ENCODE data around the gene ABHD8.

The ABHD8 gene

DNA sequence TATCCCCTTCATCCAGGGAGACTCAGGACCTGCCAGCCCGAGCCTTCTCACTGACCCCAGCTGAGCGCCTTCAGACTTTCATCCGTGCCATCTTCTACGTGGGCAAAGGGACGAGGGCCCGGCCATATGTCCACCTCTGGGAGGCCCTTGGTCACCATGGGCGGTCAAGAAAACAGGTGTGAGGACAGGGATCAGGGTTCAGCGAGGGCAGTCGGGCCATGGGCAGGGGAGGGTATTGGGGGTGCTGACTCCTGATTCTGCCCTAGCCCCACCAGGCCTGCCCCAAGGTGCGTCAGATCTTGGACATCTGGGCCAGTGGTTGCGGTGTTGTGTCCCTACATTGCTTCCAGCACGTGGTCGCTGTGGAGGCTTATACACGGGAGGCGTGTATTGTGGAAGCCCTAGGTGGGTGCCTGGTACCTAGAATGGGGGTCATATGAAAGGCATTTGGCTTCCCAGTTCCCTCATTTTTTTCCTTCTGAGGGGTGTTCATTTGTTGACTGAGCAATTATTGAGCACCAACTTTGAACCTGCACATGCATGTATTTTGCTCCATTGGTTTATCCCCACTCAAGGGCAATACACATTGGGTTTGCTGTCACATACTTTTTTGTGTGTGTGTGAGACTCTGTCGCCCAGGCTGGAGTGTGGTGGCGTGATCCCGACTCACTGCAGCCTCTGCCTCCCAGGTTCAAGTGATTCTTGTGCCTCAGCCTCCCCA lies 17.6 kb downstream of the ABHD8 start:
- Histone ChIP-seq H3K4me3 (ENCODE audit: low read depth, low read length) (no peak overlapping the region), H3K9ac (no peak overlapping the region), H3K36me3 (ENCODE audit: control insufficient read depth, insufficient read depth, low read length) (no peaks in the 10 kb centered on the region), H3K79me2 (no peaks in the 10 kb centered on the region), H3K4me2 (ENCODE audit: low read length) (no peak overlapping the region), H2AFZ (no peak overlapping the region), H3K27me3 (ENCODE audit: control insufficient read depth, insufficient read depth, low read length) (no peaks in the 10 kb centered on the region), H3K27ac (no peak overlapping the region), H3K4me1 (no peaks in the 10 kb centered on the region), H3K9me3 (ENCODE audit: control insufficient read depth, low read length) (no peaks in the 10 kb centered on the region)
- no peak for TF ChIP-seq CTCF (IDR thresholded peaks at IDR 0.05)

DNA sequence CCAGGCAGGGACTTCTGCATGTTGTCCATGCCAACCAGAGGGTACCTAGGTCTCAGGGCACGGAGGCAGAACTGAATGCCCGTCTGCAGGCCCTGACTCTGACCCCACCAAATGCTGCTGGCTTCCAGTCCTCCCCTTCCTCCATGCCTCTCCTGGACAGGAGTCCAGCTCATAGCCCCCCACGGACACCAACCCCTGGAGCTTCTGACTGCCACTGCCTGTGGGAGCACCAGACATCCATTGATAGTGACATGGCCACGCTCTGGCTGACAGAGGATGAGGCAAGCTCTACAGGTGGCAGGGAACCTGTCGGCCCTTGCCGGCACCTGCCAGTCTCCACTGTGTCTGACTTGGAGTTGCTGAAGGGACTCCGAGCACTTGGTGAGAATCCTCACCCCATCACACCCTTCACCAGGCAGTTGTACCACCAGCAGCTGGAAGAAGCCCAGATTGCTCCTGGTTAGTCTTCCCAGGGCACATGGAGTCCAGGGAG lies 19.7 kb downstream of the ABHD8 start:
- H2AFZ ChIP-seq, result no peak overlapping the region
- no peak overlapping the region for H3K27ac ChIP-seq
- no peaks in the 10 kb centered on the region for H3K4me1 ChIP-seq
- H3K27me3 ChIP-seq (ENCODE audit: control insufficient read depth, insufficient read depth, low read length), result no peaks in the 10 kb centered on the region
- no peaks in the 10 kb centered on the region for H3K79me2 ChIP-seq
- H3K36me3 ChIP-seq (ENCODE audit: control insufficient read depth, insufficient read depth, low read length), result no peaks in the 10 kb centered on the region
- H3K4me2 ChIP-seq (ENCODE audit: low read length), result no peak overlapping the region
- H3K4me3 ChIP-seq (ENCODE audit: low read depth, low read length), result no peak overlapping the region
- no peaks in the 10 kb centered on the region for H3K9me3 ChIP-seq (ENCODE audit: control insufficient read depth, low read length)
- no peak overlapping the region for H3K9ac ChIP-seq
- TF ChIP-seq CTCF (IDR thresholded peaks at IDR 0.05), result no peak

- Histone ChIP-seq H3K36me3 (ENCODE audit: control insufficient read depth, insufficient read depth, low read length) (no peaks in the 10 kb centered on the region), H3K27ac (no peak overlapping the region), H3K9ac (no peak overlapping the region), H3K4me3 (ENCODE audit: low read depth, low read length) (no peak overlapping the region), H3K4me1 (no peaks in the 10 kb centered on the region), H2AFZ (peak overlapping the region; percentile 56), H3K79me2 (no peaks in the 10 kb centered on the region), H3K27me3 (ENCODE audit: control insufficient read depth, insufficient read depth, low read length) (no peaks in the 10 kb centered on the region), H3K4me2 (ENCODE audit: low read length) (peak overlapping the region; percentile 54), H3K9me3 (ENCODE audit: control insufficient read depth, low read length) (no peaks in the 10 kb centered on the region)
- TF ChIP-seq CTCF (IDR thresholded peaks at IDR 0.05), result peak; percentile 92
Measured at GRCh38 chr19:17282488-17283125, 20.6 kb downstream of the ABHD8 start.

GRCh38 chr19:17281391-17282304 lies 21.6 kb downstream of the ABHD8 start, which contains the start of gene ANKLE1:
TSS of gene ANKLE1 (plus strand) at chr19:17281901. CDS start at chr19:17281921, 20 bp downstream.
- Histone ChIP-seq H3K4me3 (ENCODE audit: low read depth, low read length) (peak within 1 kb of the TSS; percentile 20), H3K9me3 (ENCODE audit: control insufficient read depth, low read length) (no peaks in the 10 kb centered on the region), H2AFZ (peak within 1 kb of the TSS; percentile 56), H3K27me3 (ENCODE audit: control insufficient read depth, insufficient read depth, low read length) (no peaks in the 10 kb centered on the region), H3K4me1 (no peaks in the 10 kb centered on the region), H3K27ac (no peak within 1 kb of the TSS), H3K4me2 (ENCODE audit: low read length) (peak within 1 kb of the TSS; percentile 54), H3K79me2 (no peaks in the 10 kb centered on the region), H3K36me3 (ENCODE audit: control insufficient read depth, insufficient read depth, low read length) (no peaks in the 10 kb centered on the region), H3K9ac (no peak within 1 kb of the TSS)
- TF ChIP-seq CTCF (IDR thresholded peaks at IDR 0.05), result no peak

All from parathyroid adenoma (tissue), 2 donors.